MM.1S (cell line): ENCODE data around the gene SHISA6.

Experiments used
- EZH2 ChIP-seq: fragments of 300-600 bp; sonication (generic); optimal IDR thresholded peaks from 2 replicates; pipeline ENCODE3; 2017; ENCODE audit warnings: low read depth, mild to moderate bottlenecking, antibody characterized with exemption, low read length, mixed read lengths
- TF ChIP-seq, protein P1 (sequence below): fragments of 300-600 bp; sonication (generic); IDR thresholded peaks from 2 replicates; pipeline ENCODE4 v1.5.1; 2016; ENCODE audit warnings: antibody characterized with exemption, low read length, mixed read lengths

DNA sequence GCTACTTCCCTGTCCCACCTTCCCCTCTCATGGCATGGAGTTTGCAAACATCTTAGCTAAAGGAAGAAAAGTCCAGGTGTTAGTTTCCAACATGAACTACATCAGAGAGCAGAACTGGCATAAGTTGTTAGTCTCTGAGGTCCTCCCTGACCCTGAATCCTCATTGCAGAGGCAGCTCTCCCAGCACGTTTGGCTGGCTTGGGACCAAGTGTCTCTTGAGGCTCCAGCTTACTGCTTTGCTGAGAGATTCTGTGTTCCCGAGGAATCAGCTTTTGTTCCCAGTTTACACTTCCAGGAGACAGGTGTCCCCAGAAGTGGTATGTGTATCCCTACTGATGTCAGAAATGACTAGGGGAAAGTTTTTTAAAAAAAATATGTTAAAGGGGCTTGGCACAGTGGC lies 371.9 kb downstream of the SHISA6 start:
- TF ChIP-seq, protein P1, sequence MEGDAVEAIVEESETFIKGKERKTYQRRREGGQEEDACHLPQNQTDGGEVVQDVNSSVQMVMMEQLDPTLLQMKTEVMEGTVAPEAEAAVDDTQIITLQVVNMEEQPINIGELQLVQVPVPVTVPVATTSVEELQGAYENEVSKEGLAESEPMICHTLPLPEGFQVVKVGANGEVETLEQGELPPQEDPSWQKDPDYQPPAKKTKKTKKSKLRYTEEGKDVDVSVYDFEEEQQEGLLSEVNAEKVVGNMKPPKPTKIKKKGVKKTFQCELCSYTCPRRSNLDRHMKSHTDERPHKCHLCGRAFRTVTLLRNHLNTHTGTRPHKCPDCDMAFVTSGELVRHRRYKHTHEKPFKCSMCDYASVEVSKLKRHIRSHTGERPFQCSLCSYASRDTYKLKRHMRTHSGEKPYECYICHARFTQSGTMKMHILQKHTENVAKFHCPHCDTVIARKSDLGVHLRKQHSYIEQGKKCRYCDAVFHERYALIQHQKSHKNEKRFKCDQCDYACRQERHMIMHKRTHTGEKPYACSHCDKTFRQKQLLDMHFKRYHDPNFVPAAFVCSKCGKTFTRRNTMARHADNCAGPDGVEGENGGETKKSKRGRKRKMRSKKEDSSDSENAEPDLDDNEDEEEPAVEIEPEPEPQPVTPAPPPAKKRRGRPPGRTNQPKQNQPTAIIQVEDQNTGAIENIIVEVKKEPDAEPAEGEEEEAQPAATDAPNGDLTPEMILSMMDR = no peak
- TF ChIP-seq EZH2 = no peak
